Upper lobe of left lung (tissue), 4 donors: ENCODE measurements around the gene CD7.

ENCODE experiments used
- EP300 ChIP-seq, 4 donors: sonication (generic); formaldehyde crosslinking; IDR thresholded peaks; one replicate each; pipeline ENCODE4 v1.5.1; 2017; ENCODE audit warnings: antibody characterized with exemption in 4 of 4, control low read depth in 2 of 4
- POLR2A ChIP-seq, 4 donors: fragments of 450-650 bp; IDR thresholded peaks; one replicate each; pipeline ENCODE4 v1.5.1; 2016 to 2017; ENCODE audit warnings: antibody characterized with exemption in 4 of 4, mild to moderate bottlenecking in 2 of 4

GRCh38 chr17:82294064-82294773 is 23.2 kb downstream of the CD7 start:
- no peak for TF ChIP-seq EP300 (IDR thresholded peaks at IDR 0.05)
- TF ChIP-seq POLR2A (IDR thresholded peaks at IDR 0.05) = no peak
